ENCODE results near the gene PRDX5. TPM values are rescaled to one million over a fixed set of nuclear protein-coding genes. Genes with fewer than 3 reads are reported as not detected.

PRDX5 gene
- total and polyA plus RNA-seq, 10 of the 15 experiments (the other 5 are each of a cell fraction or from before 2014, with no cell fraction given), result 95.7 to 406 (median 240) TPM

- TF ChIP-seq, protein P1, sequence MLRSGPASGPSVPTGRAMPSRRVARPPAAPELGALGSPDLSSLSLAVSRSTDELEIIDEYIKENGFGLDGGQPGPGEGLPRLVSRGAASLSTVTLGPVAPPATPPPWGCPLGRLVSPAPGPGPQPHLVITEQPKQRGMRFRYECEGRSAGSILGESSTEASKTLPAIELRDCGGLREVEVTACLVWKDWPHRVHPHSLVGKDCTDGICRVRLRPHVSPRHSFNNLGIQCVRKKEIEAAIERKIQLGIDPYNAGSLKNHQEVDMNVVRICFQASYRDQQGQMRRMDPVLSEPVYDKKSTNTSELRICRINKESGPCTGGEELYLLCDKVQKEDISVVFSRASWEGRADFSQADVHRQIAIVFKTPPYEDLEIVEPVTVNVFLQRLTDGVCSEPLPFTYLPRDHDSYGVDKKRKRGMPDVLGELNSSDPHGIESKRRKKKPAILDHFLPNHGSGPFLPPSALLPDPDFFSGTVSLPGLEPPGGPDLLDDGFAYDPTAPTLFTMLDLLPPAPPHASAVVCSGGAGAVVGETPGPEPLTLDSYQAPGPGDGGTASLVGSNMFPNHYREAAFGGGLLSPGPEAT (IDR thresholded peaks at IDR 0.05; ENCODE audit: low read depth), result 0 out of 2 replicates have a peak, but pooled peaks have one; percentile 8
- 0 out of 2 replicates have a peak, but pooled peaks have one; percentile 43 for TF ChIP-seq BACH1 (IDR thresholded peaks at IDR 0.05; ENCODE audit: borderline replicate concordance)
- TF ChIP-seq, protein P2, sequence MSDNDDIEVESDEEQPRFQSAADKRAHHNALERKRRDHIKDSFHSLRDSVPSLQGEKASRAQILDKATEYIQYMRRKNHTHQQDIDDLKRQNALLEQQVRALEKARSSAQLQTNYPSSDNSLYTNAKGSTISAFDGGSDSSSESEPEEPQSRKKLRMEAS (IDR thresholded peaks at IDR 0.05; ENCODE audit: low read depth, low read length), result no peak
- peak; percentile 17; the same call in 1 of the 2 replicates for TF ChIP-seq POLR2A (IDR thresholded peaks at IDR 0.05; ENCODE audit: low read depth, low read length)
- TF ChIP-seq ATF7 (IDR thresholded peaks at IDR 0.05; ENCODE audit: low read depth), result no peak
- no peak for TF ChIP-seq ZNF207 (IDR thresholded peaks at IDR 0.05; ENCODE audit: borderline replicate concordance)
- no peak for TF ChIP-seq BCL11A (IDR thresholded peaks at IDR 0.05; ENCODE audit: low read depth, low read length)
- no peak for TF ChIP-seq CUX1 (IDR thresholded peaks at IDR 0.05; ENCODE audit: insufficient replicate concordance, low read depth, low read length)
- no peak for TF ChIP-seq RFX5 (IDR thresholded peaks at IDR 0.05; ENCODE audit: low read depth, low read length)
- no peak for TF ChIP-seq SRF (IDR thresholded peaks at IDR 0.05; ENCODE audit: low read depth in 2 of 2, low read length in 2 of 2)
- 0 out of 2 replicates have a peak, but pooled peaks have one; percentile 14 for TF ChIP-seq POLR2AphosphoS5 (IDR thresholded peaks at IDR 0.05; ENCODE audit: low read length)
Measured at GRCh38 chr11:64306563-64306875, 11.4 kb upstream of the PRDX5 start (continued).

All from GM12878 (cell line).